HG03521 (cell line): ENCODE results near the gene RASIP1.
"Not testable (repeated sequence)": the region's sequence is repeated elsewhere in the genome, so short reads cannot be mapped to it uniquely, and the experiment has no call there.

Source experiments
- ATAC-seq: cut with Tn5 transposase; IDR thresholded peaks from one replicate; pipeline ENCODE4 v1.9.1; 2021; ENCODE audit warnings: mild to moderate bottlenecking, moderate library complexity; ENCODE audit not compliant: unreplicated experiment

Gene RASIP1

DNA sequence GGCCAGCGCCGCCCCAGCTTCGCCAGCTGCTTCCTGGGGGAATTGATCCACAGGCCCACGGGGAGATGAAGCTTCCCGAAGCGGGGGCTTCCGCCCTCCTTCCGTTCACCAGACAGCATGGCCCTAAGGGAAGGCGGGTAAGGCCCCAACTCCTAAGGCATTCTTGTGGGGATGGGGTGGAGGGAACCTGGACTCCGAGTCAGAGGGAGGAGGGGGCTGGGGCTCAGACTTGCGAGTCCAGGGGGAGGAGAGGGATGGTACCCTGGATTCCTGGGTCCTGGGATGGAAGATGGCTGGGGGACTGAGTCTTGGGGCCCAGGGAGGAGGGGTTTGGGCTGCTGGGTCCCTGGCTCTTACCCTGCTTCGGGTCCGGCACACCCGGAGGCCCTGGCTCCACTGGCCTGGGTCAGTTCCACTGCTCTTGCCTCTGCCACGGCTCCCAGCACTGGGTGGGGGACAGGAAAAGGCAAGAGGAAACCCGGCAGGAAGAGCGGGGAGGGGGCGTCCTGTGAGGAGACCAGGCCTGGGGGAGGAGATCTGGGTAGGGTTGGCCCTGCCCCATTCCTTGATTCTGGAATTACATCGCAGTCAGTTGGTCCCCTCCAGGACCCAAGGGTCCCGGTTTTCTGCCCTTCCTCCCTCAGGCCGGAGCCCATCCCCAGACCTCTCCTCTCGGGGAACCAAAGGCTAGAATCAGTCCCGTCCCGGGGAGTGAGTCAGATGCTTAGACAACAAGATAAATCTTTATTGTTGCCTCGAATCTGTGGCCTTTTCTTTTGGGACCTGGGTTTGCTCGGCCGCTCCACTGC lies at the start of gene RASIP1:
Gene RASIP1, minus strand, starts transcription at position 447 of the 809 bp plus-strand sequence. Its CDS starts 328 bp downstream, at position 119.
- ATAC-seq = no peak

DNA sequence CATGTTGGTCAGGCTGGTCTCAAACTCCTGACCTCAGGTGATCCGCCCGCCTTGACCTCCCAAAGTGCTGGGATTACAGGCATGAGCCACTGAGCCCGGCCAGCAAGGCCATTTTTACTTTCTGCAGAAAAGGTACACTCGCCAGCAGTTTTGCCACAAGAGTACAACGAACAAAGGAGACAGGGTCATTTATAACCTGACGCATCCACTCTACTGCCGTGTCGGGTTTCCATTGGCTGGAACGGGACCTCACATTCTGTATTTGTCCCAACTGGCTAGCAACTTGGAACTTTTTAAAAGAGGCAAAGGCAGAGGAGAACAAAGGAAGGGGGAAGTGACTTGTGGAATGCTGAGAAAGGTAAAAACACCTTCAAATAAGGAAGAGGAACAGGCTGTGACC lies 46.9 kb upstream of the RASIP1 start:
- ATAC-seq = not testable (repeated sequence)

DNA sequence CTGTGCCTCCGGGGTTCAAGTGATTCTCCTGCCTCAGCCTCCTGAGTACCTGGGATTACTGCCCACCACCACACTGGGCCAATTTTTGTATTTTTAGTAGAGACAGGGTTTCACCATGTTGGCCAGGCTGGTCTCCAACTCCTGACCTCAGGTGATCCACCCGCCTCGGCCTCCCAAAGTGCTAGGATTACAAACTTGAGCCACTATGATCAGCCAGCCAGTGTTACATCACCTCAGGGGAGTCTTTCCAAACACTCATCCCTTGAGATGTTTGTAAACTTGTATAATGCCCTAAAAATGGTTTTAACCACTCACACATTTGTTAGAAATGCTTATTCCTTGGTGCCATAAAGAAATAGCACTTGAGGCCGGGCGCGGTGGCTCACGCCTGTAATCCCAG lies 46.0 kb upstream of the RASIP1 start:
- ATAC-seq = not testable (repeated sequence)

DNA sequence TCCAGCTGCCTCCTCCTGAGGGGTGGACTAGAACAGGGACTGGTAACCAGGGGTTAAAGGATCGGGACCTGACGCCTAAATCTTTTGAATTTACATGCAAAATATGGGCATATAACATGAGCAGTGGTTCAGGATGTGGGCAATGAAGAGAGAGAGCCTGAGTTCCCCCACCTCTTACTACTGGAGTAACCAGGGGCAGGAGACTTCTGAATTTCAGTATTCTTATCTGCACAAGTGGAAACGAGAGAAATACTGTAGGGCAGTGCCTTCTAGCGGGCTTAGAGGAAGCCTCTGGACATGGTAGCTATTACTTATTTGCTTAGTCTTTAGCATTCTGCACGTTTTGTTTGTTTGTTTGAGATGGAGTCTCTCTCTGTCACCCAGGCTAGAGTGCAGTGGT lies 44.1 kb upstream of the RASIP1 start:
- no peak for ATAC-seq

DNA sequence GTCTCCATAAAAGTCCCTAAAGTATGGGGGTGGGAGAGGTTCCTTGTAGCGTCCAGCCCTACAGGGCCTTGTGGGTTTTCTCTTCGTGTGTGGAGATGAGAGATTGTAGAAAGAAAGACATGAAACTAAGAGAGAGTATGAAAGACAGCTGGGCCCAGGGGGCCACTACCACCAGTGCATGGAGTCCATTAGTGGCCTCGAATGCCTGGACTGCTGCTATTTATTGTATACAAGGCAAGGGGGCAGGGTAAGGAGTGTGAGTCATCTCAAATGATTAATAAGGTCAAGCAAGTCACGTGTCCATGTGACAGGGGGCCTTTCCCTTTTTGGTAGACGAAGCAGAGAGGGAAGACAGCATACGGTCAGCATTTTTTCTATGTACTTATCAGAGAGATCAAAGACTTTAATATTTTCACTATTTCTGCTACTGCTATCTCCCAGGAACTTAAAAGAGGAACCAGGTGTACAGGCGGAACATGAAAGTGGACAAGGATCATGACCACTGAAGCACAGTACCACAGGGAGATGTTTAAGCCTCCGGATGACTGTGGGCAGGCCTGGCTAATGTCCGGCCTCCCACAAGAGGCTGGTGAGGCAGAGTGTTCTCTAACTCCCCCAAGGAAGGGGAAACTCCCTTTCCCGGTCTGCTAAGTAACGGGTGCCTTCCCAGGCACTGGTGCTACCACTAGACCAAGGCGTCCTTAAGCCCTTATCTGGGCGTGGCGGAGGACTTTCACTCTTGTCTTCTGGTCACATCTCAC lies 40.4 kb upstream of the RASIP1 start:
- ATAC-seq = no peak

DNA sequence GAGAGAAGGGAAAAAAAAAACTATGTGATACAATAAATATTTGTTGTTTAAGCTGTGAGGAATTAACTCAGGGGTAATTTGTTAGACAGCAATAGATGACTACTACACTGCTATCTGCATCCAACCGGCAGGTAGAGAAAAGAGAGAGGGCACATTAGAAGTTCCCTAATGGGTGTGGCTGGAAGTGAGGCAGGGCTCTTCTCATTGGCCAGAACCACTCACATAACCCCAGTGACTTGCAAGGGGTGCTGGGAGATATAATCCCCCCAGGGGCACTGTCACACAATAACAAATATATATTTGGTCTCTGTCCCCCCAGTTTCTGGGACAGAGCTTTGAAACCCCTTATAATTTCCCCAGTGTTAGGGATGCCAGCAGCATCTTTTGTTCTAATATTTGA lies 39.2 kb upstream of the RASIP1 start:
- no peak for ATAC-seq

- ATAC-seq = no peak
These were observed 37.3 kb upstream of the RASIP1 start for GRCh38 chr19:48777720-48778119.

DNA sequence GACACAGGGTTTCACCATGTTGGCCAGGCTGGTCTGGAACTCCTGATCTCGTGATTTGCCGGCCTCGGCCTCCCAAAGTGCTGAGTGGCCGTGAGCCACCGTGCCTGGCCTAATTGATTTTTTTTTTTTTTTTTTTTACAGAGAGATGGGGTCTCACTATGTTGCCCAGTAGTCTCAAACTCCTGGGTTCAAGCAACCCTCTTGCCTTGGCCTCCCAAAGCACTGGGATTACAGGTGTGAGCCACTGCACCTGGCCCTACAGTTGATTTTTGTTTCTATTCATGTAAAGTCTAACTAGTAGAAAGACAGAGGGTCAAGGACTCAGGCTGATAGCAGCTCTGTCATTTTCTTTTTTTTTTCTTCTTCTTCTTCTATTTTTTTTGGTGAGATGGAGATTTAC lies 36.7 kb upstream of the RASIP1 start:
- ATAC-seq = no peak

- no peak for ATAC-seq
These were observed 32.1 kb upstream of the RASIP1 start for GRCh38 chr19:48772503-48772953.

DNA sequence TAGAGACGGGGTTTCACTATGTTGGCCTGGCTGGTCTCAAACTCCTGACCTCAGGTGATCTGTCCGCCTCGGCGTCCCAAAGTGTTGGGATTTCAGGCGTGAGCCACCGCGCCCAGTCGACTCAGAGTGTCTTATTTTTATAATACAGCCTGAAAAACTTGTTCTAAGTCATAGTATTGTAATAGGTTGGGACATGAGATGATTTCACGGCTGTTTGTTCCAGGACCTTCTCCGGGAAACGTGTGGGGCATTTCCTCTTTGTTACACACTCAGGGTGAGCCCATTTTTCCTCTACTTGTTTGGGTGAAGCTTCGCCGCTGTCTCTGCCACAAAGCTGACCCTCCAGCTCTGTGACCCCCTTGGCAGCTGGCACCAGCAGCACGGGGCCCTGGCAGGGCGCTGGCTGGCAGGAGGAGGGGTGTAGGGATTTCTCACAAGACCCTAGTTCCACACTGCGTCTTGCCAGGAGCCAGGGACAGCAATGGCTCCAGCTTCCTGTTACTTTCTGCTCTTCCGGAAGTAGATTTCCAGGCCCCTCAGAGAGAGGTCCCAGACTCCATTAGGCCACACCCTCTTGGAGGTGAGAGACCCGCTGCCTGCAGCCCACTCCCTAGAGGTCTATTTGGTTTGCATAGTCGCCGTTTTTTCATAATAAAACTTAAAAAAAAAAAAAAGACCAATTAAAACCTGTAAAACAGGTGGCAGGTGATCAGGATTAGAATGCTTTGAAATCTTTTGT lies 30.5 kb upstream of the RASIP1 start:
- no peak for ATAC-seq

DNA sequence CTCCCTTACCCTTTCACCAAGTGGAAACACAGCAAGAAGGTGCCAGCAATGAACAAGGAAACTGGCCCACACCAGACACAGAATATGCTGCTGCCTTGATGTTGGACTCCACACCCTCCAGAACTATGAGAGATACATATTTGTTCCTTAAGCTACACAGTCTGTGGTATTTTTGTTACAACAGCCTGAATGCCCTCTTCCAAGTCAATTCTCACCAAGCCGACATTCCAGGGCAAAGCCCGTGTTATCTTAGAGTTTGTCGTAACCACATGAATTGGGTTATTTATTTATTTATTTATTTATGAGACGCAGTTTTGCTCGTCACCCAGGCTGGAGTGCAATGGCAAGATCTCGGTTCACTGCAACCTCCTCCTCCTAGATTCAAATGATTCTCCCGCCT lies 29.9 kb upstream of the RASIP1 start:
- ATAC-seq = no peak

DNA sequence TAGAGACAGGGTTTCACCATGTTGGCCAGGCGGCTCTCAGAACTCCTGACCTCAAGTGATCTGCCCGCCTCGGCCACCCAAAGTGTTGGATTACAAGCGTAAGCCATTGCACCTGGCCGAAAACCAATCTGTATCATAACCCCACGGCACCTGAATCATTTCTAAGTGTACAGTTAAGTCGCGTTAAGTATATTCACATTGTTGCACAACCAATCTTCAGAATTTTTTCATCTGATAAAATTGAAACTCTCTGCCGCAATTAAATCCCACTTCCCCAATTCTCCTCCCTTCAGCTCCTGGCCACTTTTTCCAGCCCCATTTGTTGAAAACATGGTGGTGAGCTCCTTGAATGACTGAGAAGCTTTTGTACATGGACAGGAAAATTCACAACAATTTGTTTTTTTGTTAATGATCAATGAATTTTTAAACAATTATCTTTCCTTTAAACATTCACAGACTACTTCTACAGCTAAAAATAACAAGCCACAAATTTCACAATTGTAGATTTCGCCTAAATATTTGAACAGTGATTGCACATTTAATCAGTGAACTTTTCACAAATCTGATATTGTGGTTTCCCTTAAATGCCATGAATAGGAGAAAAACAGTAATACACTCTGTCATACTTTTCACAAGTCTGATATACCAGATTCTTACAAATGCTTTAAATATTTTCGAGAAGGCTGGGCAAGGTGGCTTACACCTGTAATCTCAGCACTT lies 28.7 kb upstream of the RASIP1 start:
- ATAC-seq = no peak

GRCh38 chr19:48768171-48768753 lies 27.9 kb upstream of the RASIP1 start:
- ATAC-seq = not testable (repeated sequence)

GRCh38 chr19:48765816-48766215 lies 25.4 kb upstream of the RASIP1 start:
- not testable (repeated sequence) for ATAC-seq

DNA sequence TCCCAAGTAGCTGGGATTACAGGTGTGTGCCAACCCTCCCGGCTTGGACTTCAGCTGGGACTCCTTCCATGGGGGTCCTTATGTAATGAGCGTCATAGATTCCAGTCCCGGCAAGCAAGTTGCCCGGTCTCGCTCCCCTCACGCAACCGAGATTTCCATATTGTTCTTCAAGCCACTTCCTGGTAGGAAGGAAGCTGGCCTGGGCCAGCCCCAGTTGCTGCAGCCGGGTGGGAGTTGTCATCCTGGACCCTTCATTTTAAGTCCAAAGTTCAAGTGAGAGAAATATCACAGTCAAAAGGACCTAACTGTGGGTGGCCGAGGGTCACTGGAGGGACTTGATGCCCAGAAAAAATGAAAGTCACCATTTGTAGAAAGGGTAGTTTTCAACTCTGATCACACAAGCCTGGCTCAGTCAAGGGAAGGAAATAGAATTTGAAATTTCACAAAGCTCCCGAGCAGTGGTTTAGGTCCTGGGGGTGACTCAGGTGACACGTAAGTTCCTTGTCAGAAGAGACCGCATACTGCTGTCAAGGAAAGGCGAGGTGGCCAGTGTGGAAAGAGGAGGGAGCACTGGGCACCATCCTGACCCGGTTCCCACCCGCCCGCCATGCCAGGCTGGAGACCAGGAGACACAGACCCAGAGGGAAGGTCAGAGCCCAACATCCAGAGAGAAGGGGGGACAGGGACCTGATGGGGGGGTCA lies 20.2 kb upstream of the RASIP1 start:
- ATAC-seq = no peak

GRCh38 chr19:48757741-48758144 lies 17.3 kb upstream of the RASIP1 start:
- no peak for ATAC-seq

GRCh38 chr19:48757089-48757675 lies 16.8 kb upstream of the RASIP1 start:
- ATAC-seq = no peak

DNA sequence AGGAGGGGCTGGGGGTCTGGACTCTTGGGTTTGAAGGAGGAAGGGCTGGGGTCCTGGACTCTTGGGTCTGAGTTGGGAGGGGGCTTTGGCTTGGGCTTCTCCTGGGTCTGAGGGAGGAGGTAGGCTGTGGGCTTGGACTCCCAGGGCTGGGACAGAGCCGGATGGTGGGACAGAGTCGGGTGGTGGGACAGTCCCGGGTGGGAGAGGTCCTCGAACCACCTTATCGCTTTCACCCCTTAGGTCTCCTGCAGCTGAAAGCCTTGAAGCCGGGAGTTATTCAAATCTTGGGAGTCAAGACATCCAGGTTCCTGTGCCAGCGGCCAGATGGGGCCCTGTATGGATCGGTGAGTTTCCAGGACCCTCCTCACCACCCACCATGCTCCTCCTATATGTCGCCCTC lies 16.3 kb upstream of the RASIP1 start:
- ATAC-seq = no peak

- no peak for ATAC-seq
These were observed 15.8 kb upstream of the RASIP1 start for GRCh38 chr19:48756212-48756611.
